ENCODE results near the gene ZNF593OS. TPM values are rescaled to one million over a fixed set of nuclear protein-coding genes. Genes with fewer than 3 reads are reported as not detected.

The ZNF593OS gene
- total RNA-seq, 4 donors from 2014 or later: not detected

GRCh38 chr1:26195805-26196204 is 24.2 kb upstream of the ZNF593OS start:
- Histone ChIP-seq H3K27me3 (peaks cover 0 to 14% (median 0%) of the 10 kb centered on the region in 4 donors), H3K4me1 (peaks cover 0 to under 1% (median 0%) of the 10 kb centered on the region in 4 donors), H3K9me3 (no peaks in the 10 kb centered on the region), H3K36me3 (no peaks in the 10 kb centered on the region), H3K27ac (replicated peaks in 1 of 4) (no peak overlapping the region), H3K4me3 (no peak overlapping the region)
- 61% methylated on average over 3 of the region's 3 CpGs for WGBS
- intact Hi-C loops (cut with DNase I): no loop called here
- TF ChIP-seq POLR2AphosphoS5 (IDR thresholded peaks at IDR 0.05) (no peak), EP300 (IDR thresholded peaks at IDR 0.05) (no peak), CTCF (IDR thresholded peaks at IDR 0.05) (no peak), POLR2A (IDR thresholded peaks at IDR 0.05; ENCODE audit: low read depth) (no peak)
- DNase-seq (ENCODE audit: extremely low spot score): no peak

GRCh38 chr1:26191739-26192138 is 20.1 kb upstream of the ZNF593OS start:
- Histone ChIP-seq H3K36me3 (no peaks in the 10 kb centered on the region), H3K4me3 (no peak overlapping the region), H3K9me3 (no peaks in the 10 kb centered on the region), H3K27me3 (no peaks in the 10 kb centered on the region), H3K4me1 (no peaks in the 10 kb centered on the region), H3K27ac (replicated peaks in 1 of 4) (no peak overlapping the region)
- intact Hi-C loops (cut with DNase I): no loop called here
- 55% methylated on average over 3 of the region's 3 CpGs for WGBS
- TF ChIP-seq EP300 (IDR thresholded peaks at IDR 0.05) (no peak), POLR2A (IDR thresholded peaks at IDR 0.05; ENCODE audit: low read depth) (no peak), CTCF (IDR thresholded peaks at IDR 0.05) (no peak), POLR2AphosphoS5 (IDR thresholded peaks at IDR 0.05) (no peak)
- DNase-seq (ENCODE audit: extremely low spot score): no peak

- no peak for DNase-seq (ENCODE audit: extremely low spot score)
- Histone ChIP-seq H3K36me3 (no peaks in the 10 kb centered on the region), H3K27me3 (no peaks in the 10 kb centered on the region), H3K4me3 (no peak within 1 kb of the TSS), H3K27ac (replicated peaks in 1 of 4) (no peak within 1 kb of the TSS), H3K9me3 (no peaks in the 10 kb centered on the region), H3K4me1 (no peaks in the 10 kb centered on the region)
- WGBS: 50% methylated on average over 16 of the region's 16 CpGs
- intact Hi-C loops (cut with DNase I): no loop called here
- TF ChIP-seq CTCF (IDR thresholded peaks at IDR 0.05) (no peak), POLR2A (IDR thresholded peaks at IDR 0.05; ENCODE audit: low read depth) (no peak), EP300 (IDR thresholded peaks at IDR 0.05) (no peak), POLR2AphosphoS5 (IDR thresholded peaks at IDR 0.05) (no peak)
Observed at GRCh38 chr1:26190373-26190987, 18.8 kb upstream of the ZNF593OS start, which contains the start of gene CATSPER4. TSS of gene CATSPER4 (plus strand) at chr1:26190602. CDS start at chr1:26190628, 26 bp downstream.

GRCh38 chr1:26189751-26190275 is 18.2 kb upstream of the ZNF593OS start:
- no peaks in the 10 kb centered on the region for H3K27me3 ChIP-seq
- H3K27ac ChIP-seq (replicated peaks in 1 of 4): no peak overlapping the region
- H3K4me3 ChIP-seq: no peak overlapping the region
- no peak for DNase-seq (ENCODE audit: extremely low spot score)
- H3K36me3 ChIP-seq: no peaks in the 10 kb centered on the region
- WGBS: 87% methylated on average over 7 of the region's 7 CpGs
- no peaks in the 10 kb centered on the region for H3K9me3 ChIP-seq
- intact Hi-C loops (cut with DNase I): no loop called here
- no peak for TF ChIP-seq POLR2AphosphoS5 (IDR thresholded peaks at IDR 0.05)
- TF ChIP-seq EP300 (IDR thresholded peaks at IDR 0.05): no peak
- TF ChIP-seq CTCF (IDR thresholded peaks at IDR 0.05): no peak
- no peak for TF ChIP-seq POLR2A (IDR thresholded peaks at IDR 0.05; ENCODE audit: low read depth)
- H3K4me1 ChIP-seq: no peaks in the 10 kb centered on the region

Data from esophagus muscularis mucosa (tissue), 4 donors.